Mesothelial cell of epicardium (in vitro differentiated cells): ENCODE data around the gene ACOT2. TPM values are rescaled to one million over a fixed set of nuclear protein-coding genes. Genes with fewer than 3 reads are reported as not detected.

Source experiments
- DNase-seq, 2 experiments: peaks; one replicate each; pipeline ENCODE4 v3.0.0; 2021; ENCODE audit warnings: low spot score in 2 of 2; ENCODE audit not compliant: unreplicated experiment in 2 of 2
- H3K27ac Mint-ChIP-seq: 2 replicates; pipeline ENCODE4 v1.8.0; 2021; ENCODE audit warnings: mixed read lengths
- H3K27me3 Mint-ChIP-seq: 2 replicates; pipeline ENCODE4 v1.8.0; 2021; ENCODE audit warnings: low read depth, mixed read lengths
- H3K36me3 Mint-ChIP-seq: 2 replicates; pipeline ENCODE4 v1.8.0; 2021; ENCODE audit warnings: mixed read lengths
- H3K4me1 Mint-ChIP-seq: 2 replicates; pipeline ENCODE4 v1.8.0; 2021; ENCODE audit warnings: mixed read lengths
- H3K4me3 Mint-ChIP-seq: 2 replicates; pipeline ENCODE4 v1.8.0; 2021; ENCODE audit warnings: mild to moderate bottlenecking, moderate library complexity, mixed read lengths
- H3K9me3 Mint-ChIP-seq: 2 replicates; pipeline ENCODE4 v1.8.0; 2021; ENCODE audit warnings: mixed read lengths
- total RNA-seq: library from RNA; stranded (reverse); gene quantifications from 3 replicates; pipeline ENCODE4 v1.2.1, GENCODE V29; 2021
- TF ChIP-seq, protein P1 (sequence below): fragments of 200-600 bp; sonication (generic); IDR thresholded peaks from one replicate; pipeline ENCODE4 v1.5.0; 2021; ENCODE audit warnings: antibody characterized with exemption; ENCODE audit not compliant: unreplicated experiment

Gene ACOT2
- total RNA-seq, 1 donor from 2014 or later: 25.6 TPM

DNA sequence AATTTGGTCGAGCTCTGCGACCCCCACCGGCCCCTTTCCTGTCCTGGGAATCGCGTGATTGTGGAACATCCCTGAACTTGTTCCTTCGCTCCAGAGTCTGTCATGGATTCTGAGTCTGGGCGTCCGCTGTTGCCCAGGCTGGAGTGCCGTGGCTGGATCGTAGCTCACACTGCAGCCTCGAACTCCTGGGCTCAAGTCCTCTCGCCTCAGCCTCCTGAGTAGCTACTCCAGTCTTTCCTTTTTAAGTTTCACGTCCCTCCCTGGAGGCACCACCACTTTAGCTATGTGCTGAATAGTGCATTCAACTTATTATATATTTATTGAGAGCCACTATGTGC, 44.0 kb downstream of the ACOT2 start:
- DNase-seq: no peak
- Mint-ChIP-seq H3K4me3 (peak overlapping the region; percentile 78), H3K9me3 (no peaks in the 10 kb centered on the region), H3K4me1 (no peaks in the 10 kb centered on the region), H3K27me3 (peaks cover 4% of the 10 kb centered on the region), H3K27ac (no peak overlapping the region), H3K36me3 (no peaks in the 10 kb centered on the region)
- TF ChIP-seq, protein P1, sequence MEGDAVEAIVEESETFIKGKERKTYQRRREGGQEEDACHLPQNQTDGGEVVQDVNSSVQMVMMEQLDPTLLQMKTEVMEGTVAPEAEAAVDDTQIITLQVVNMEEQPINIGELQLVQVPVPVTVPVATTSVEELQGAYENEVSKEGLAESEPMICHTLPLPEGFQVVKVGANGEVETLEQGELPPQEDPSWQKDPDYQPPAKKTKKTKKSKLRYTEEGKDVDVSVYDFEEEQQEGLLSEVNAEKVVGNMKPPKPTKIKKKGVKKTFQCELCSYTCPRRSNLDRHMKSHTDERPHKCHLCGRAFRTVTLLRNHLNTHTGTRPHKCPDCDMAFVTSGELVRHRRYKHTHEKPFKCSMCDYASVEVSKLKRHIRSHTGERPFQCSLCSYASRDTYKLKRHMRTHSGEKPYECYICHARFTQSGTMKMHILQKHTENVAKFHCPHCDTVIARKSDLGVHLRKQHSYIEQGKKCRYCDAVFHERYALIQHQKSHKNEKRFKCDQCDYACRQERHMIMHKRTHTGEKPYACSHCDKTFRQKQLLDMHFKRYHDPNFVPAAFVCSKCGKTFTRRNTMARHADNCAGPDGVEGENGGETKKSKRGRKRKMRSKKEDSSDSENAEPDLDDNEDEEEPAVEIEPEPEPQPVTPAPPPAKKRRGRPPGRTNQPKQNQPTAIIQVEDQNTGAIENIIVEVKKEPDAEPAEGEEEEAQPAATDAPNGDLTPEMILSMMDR: no peak

GRCh38 chr14:73613419-73613963, 44.5 kb downstream of the ACOT2 start:
- TF ChIP-seq, protein P1: no peak
- Mint-ChIP-seq H3K4me3 (peak overlapping the region; percentile 78), H3K36me3 (no peaks in the 10 kb centered on the region), H3K27ac (no peak overlapping the region), H3K4me1 (no peaks in the 10 kb centered on the region), H3K27me3 (peaks cover 4% of the 10 kb centered on the region), H3K9me3 (no peaks in the 10 kb centered on the region)
- no peak for DNase-seq

GRCh38 chr14:73616831-73617230, 47.8 kb downstream of the ACOT2 start:
- Mint-ChIP-seq H3K4me1 (no peaks in the 10 kb centered on the region), H3K27ac (no peak overlapping the region), H3K36me3 (no peaks in the 10 kb centered on the region), H3K4me3 (no peak overlapping the region), H3K27me3 (peaks cover 4% of the 10 kb centered on the region), H3K9me3 (no peaks in the 10 kb centered on the region)
- DNase-seq: no peak
- TF ChIP-seq, protein P1: no peak

- no peaks in the 10 kb centered on the region for H3K4me1 Mint-ChIP-seq
- H3K36me3 Mint-ChIP-seq: no peaks in the 10 kb centered on the region
- no peak overlapping the region for H3K27ac Mint-ChIP-seq
- no peaks in the 10 kb centered on the region for H3K27me3 Mint-ChIP-seq
- no peak for DNase-seq
- TF ChIP-seq, protein P1: no peak
- H3K4me3 Mint-ChIP-seq: no peak overlapping the region
- H3K9me3 Mint-ChIP-seq: no peaks in the 10 kb centered on the region
These were observed 50.5 kb downstream of the ACOT2 start for GRCh38 chr14:73619524-73619923.

- H3K27me3 Mint-ChIP-seq: no peaks in the 10 kb centered on the region
- H3K4me3 Mint-ChIP-seq: no peak overlapping the region
- no peak for DNase-seq
- H3K4me1 Mint-ChIP-seq: no peaks in the 10 kb centered on the region
- no peaks in the 10 kb centered on the region for H3K36me3 Mint-ChIP-seq
- H3K27ac Mint-ChIP-seq: no peak overlapping the region
- no peaks in the 10 kb centered on the region for H3K9me3 Mint-ChIP-seq
- TF ChIP-seq, protein P1: no peak
These were observed 51.3 kb downstream of the ACOT2 start for GRCh38 chr14:73620268-73620667.
